Body of pancreas (tissue), 4 donors: ENCODE measurements around the gene SLC6A11. TPM values are rescaled to one million over a fixed set of nuclear protein-coding genes. Genes with fewer than 3 reads are reported as not detected.

ENCODE experiments used
- ATAC-seq: fragments of 150-250 bp; one replicate; pipeline ENCODE4 v1.9.1; 2016
- DNase-seq, 4 donors: peaks; one replicate each; pipeline ENCODE4 v3.0.0-alpha.2; 2019
- H3K27ac ChIP-seq, 4 donors: fragments of 200-600 bp; sonication (generic); 1 replicate in 3 of 4; 2 replicates in 1 of 4; pipeline versions ENCODE4 v1.5.1 to v1.6.1; 2016 to 2019; ENCODE audit warnings: mild to moderate bottlenecking in 1 of 4, mixed read lengths in 1 of 4, moderate library complexity in 1 of 4
- H3K27me3 ChIP-seq, 2 donors: fragments of 200-600 bp; sonication (generic); one replicate each; pipeline ENCODE4 v1.6.0; 2016; ENCODE audit warnings: mild to moderate bottlenecking in 1 of 2
- H3K36me3 ChIP-seq, 2 donors: fragments of 200-600 bp; sonication (generic); replicated peaks in 1 of 2; 2 replicates each; pipeline ENCODE4 v1.5.1; 2016; ENCODE audit warnings: low read depth in 2 of 2; ENCODE audit not compliant: insufficient read depth in 1 of 2
- H3K4me1 ChIP-seq: fragments of 200-600 bp; sonication (generic); one replicate; pipeline ENCODE4 v1.6.0; 2016
- H3K4me3 ChIP-seq, 2 donors: fragments of 200-600 bp; sonication (generic); 1 replicate in 1 of 2; 2 replicates in 1 of 2; pipeline ENCODE4 v1.5.1; 2016 to 2019
- H3K9me3 ChIP-seq, 3 donors: fragments of 200-600 bp; sonication (generic); 1 replicate in 2 of 3; 2 replicates in 1 of 3; pipeline ENCODE4 v1.5.1; 2016
- CTCF ChIP-seq, 7 experiments: fragments of 450-650 bp in 4 of 7; fragments of 200-600 bp in 3 of 7; sonication (generic) in 3 of 7; IDR thresholded peaks; one replicate each; pipeline ENCODE4 v1.5.1; 2016 to 2019; ENCODE audit warnings: antibody characterized with exemption in 7 of 7
- POLR2A ChIP-seq, 3 donors: fragments of 450-650 bp; IDR thresholded peaks; one replicate each; pipeline ENCODE4 v1.6.1; 2016; ENCODE audit warnings: antibody characterized with exemption in 3 of 3, mild to moderate bottlenecking in 2 of 3
- WGBS, 2 donors: methylation state at CpG; one replicate each; pipeline ENCODE4 v1.1.5; 2017; 5-methylcytosine and 5-hydroxymethylcytosine counted together
- intact Hi-C: fragments of 100-400 bp; cut with DNase I; formaldehyde crosslinking; loops from one replicate; pipeline ENCODE4 v1.15.1; 2023
- total RNA-seq, 2 donors: library from RNA; depleted of rRNA; stranded (reverse); fragments of >200 nt; gene quantifications; one replicate each; pipeline ENCODE4 v1.1.0, GENCODE V29; 2016

SLC6A11 gene
- total RNA-seq, 2 donors from 2014 or later, result 0.52 TPM; not detected in 1

- 41 to 44% methylated on average over 8 of the region's 8 CpGs for WGBS, 2 donors
- no peak overlapping the region for H3K4me3 ChIP-seq
These were observed 40.0 kb downstream of the SLC6A11 start for GRCh38 chr3:10855871-10856662.

GRCh38 chr3:10857235-10857634, 41.2 kb downstream of the SLC6A11 start:
- Histone ChIP-seq H3K27ac (no peak overlapping the region), H3K27me3 (no peaks in the 10 kb centered on the region), H3K9me3 (no peaks in the 10 kb centered on the region), H3K36me3 (no peaks in the 10 kb centered on the region), H3K4me3 (no peak overlapping the region), H3K4me1 (no peaks in the 10 kb centered on the region)
- TF ChIP-seq CTCF (IDR thresholded peaks at IDR 0.05) (no peak), POLR2A (IDR thresholded peaks at IDR 0.05) (no peak)
- intact Hi-C loops, result no loop called here
- DNase-seq, result no peak
- ATAC-seq, result no peak
- WGBS, 2 donors, result 71 to 77% methylated on average over 2 of the region's 2 CpGs

More at GRCh38 chr3:10855871-10856662, 40.0 kb downstream of the SLC6A11 start:
- Histone ChIP-seq H3K27ac (no peak overlapping the region), H3K36me3 (no peaks in the 10 kb centered on the region), H3K9me3 (no peaks in the 10 kb centered on the region), H3K4me1 (no peaks in the 10 kb centered on the region), H3K27me3 (no peaks in the 10 kb centered on the region)
- ATAC-seq (no peak), DNase-seq (no peak)
- intact Hi-C loops, result no loop called here
- TF ChIP-seq POLR2A (IDR thresholded peaks at IDR 0.05) (no peak), CTCF (IDR thresholded peaks at IDR 0.05) (no peak)

GRCh38 chr3:10858091-10858490, 42.1 kb downstream of the SLC6A11 start:
- Histone ChIP-seq H3K9me3 (no peaks in the 10 kb centered on the region), H3K36me3 (no peaks in the 10 kb centered on the region), H3K4me1 (no peaks in the 10 kb centered on the region), H3K27me3 (no peaks in the 10 kb centered on the region), H3K27ac (no peak overlapping the region), H3K4me3 (no peak overlapping the region)
- intact Hi-C loops, result no loop called here
- DNase-seq (no peak), ATAC-seq (no peak)
- TF ChIP-seq POLR2A (IDR thresholded peaks at IDR 0.05) (no peak), CTCF (IDR thresholded peaks at IDR 0.05) (no peak)
- 54 to 58% methylated on average over 3 of the region's 3 CpGs for WGBS, 2 donors

- no peak for DNase-seq
- TF ChIP-seq CTCF (IDR thresholded peaks at IDR 0.05), result no peak
- TF ChIP-seq POLR2A (IDR thresholded peaks at IDR 0.05), result no peak
- no peak overlapping the region for H3K4me3 ChIP-seq
- no peaks in the 10 kb centered on the region for H3K9me3 ChIP-seq
- WGBS, 2 donors, result 27 to 29% methylated on average over 5 of the region's 5 CpGs
- intact Hi-C loops, result no loop called here
- H3K4me1 ChIP-seq, result no peaks in the 10 kb centered on the region
- H3K36me3 ChIP-seq, result no peaks in the 10 kb centered on the region
- H3K27me3 ChIP-seq, result no peaks in the 10 kb centered on the region
- H3K27ac ChIP-seq, result no peak overlapping the region
- ATAC-seq, result no peak
These were observed 51.4 kb downstream of the SLC6A11 start for GRCh38 chr3:10867384-10867783.

GRCh38 chr3:10869460-10869859, 53.4 kb downstream of the SLC6A11 start:
- H3K4me1 ChIP-seq, result no peaks in the 10 kb centered on the region
- H3K36me3 ChIP-seq, result no peaks in the 10 kb centered on the region
- no peak overlapping the region for H3K4me3 ChIP-seq
- H3K27me3 ChIP-seq, result no peaks in the 10 kb centered on the region
- no peak overlapping the region for H3K27ac ChIP-seq
- intact Hi-C loops, result no loop called here
- ATAC-seq (no peak), DNase-seq (no peak)
- no peaks in the 10 kb centered on the region for H3K9me3 ChIP-seq
- no peak for TF ChIP-seq POLR2A (IDR thresholded peaks at IDR 0.05)
- no peak for TF ChIP-seq CTCF (IDR thresholded peaks at IDR 0.05)
- 47 to 50% methylated on average over 7 of the region's 7 CpGs for WGBS, 2 donors
